DMS153 treated with DMSO at 0.1 percent for 48 hours (cell line): Measurements from ENCODE around the gene FRK.
"Not testable (repeated sequence)": the region's sequence is repeated elsewhere in the genome, so short reads cannot be mapped to it uniquely, and the experiment has no call there.

ENCODE experiments used
- DNase-seq: peaks from one replicate; lab custom pipeline; 2025; ENCODE audit not compliant: unreplicated experiment; lab: John Stamatoyannopoulos, UW

FRK gene

DNA sequence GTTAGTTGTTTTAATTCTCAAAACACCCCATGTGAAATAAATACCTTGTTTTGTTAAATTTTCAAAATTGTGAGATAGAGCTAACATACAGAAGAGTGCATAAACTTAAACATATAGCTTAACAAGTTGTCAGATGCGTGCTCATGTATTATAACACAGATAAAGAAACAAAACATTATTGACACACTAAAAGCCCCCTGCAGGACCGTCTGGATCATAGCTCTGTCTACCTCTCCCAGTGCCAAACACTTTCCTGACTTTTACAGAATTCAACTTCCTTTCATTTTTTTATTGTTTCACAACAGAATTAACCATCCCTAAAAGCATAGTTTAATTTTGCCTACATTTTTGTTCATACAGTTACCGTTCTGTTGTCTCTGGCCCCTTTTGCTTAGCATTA lies 17.8 kb upstream of the FRK start:
- no peak for DNase-seq

DNA sequence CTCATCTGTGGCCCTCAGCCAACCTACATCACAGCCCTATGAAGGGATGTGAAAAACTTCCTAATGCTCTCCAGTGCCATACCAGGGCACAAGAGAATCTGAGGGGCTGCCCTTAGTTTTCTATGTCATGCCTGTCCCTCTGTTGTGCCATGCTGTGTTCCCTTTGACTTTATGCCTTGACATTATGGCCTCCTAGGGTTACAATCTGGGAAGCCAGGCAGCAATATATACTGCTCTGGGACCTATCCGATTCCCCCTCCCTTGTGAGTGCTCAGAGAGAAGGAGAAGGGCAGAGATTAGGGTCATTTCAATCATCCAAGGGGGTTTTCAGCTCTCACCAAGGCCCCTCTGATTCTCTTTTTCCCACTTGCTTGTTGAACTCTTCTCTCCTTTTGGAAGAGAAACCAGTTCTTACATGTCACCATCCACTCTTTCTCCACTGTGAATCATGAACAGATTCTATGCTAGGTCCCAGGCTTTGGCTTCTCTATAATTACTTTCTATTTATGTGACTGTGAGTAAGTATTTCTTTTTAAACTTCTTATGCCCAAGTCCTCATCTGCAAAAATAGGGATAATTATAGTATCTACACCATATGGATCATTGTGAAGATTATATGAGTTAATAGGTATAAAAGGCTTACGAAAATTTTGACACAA lies 14.2 kb upstream of the FRK start:
- DNase-seq: no peak

DNA sequence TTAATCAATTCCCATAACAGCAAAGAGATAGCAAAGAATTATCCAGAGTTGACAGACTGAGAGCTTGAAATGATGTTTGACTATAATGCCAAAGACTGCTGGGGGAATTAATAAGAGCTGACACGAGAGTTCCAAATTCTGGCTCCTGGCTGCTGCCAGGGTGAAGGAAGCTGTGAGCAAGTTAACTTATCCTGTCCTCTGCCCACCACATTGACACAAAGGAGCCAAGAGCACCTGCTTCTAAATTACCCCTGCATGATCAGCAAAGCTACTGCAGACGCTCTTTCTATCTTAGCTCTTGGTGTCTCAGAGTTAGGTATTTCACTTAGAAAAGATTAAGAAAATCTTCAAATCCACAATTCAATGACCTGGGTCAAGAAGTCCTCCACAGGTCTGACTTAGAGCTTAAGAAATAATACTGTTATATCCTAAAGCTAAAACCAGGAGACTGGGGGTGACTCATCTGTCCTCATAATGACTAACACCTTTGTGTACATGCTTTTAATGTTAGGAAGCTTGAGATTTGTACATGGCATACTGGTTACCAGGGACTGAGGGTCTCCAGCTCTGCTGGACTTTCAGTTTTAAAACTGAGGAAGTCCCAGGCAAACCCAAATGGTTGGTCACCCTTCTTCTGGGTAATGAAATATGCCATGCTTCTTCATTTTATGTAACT lies 13.2 kb upstream of the FRK start:
- DNase-seq: no peak

DNA sequence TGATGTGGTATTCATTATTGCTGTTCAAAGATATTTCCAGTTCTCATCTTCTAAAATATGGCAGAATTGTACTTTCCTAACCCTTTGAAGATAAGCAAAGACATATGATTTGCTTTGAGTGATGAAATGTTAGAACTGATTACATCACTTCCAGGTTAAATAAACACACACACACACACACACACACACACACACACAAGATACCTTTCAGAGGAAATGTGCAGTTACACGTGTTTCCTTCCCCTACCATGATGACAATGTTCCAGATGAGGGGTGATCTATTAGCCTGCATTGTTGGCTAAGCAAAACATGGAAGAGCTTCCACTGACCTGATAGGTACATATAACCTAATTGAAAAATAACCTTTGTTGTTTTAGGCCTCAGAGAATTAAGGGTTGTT lies 11.7 kb upstream of the FRK start:
- no peak for DNase-seq

DNA sequence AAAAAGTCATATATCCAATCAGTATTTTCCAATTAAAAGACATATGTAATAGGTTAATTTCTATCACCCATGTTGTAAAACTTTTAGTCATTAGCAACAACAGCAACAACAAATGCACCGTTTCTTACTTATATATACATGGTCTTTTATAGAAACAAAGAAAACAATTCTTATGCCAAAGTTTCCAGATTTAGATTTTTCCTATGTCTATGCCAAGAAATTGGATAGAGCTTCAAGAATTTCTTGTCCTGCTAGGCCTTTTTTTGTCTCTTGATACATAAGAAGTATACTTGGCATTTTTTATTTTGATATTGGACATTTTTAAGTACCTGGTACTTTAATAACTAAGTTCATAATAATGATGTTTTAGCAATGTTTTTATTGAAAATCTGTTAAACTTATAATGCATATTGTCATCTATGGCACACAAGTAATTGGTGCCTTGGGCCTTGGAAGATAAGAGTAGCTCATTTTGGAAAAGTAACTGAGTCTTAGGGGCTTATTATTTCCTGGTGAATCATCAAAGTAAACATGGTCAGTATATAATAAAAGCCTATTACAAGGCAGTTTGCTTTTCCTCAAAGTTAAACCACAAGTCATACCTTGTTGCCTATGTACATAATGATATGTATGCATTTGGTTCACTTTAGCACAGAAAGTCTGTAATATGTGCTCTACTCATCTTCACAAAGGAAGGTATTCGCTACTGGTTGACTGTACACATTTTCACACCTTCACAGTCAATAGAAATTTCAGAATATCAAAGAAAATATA lies 10.1 kb upstream of the FRK start:
- DNase-seq: no peak

DNA sequence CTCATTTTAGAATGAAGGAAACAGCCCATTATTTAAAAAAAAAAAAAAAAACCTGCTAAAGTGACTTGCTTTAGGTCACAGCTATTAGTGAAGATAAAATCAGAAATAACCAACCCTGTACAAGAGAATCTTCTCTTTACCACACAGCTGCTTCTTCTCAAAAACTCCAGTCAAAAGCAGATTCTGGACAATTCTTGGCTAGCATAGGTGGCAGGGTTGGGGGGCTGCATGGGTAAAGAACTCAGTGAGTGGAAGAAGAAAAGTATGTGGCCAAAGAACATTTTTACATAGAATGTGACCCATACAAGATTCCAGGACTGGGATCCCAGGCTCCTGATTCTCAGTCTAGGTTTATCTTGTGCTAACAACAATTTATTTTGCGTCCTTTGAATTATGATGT lies 9.4 kb upstream of the FRK start:
- DNase-seq: no peak

DNA sequence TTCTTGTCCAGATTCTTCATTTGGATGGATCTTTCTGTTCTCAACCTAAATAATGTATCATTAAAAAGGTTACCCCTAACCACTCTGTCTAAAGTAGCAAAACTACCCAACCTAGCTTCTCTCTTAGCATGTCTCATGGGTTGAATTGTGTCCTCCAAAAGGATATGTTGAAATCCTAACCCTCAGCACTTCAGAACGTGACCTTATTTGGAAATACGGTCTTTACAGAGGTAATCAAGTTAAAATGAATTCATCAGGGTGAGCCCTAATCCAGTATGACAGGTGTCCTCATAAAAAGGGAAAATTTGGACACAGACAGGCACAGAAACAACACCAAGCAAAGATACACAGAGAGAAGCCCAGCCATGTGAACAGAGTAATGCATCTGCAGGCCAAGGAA lies 6.1 kb upstream of the FRK start:
- DNase-seq: no peak

DNA sequence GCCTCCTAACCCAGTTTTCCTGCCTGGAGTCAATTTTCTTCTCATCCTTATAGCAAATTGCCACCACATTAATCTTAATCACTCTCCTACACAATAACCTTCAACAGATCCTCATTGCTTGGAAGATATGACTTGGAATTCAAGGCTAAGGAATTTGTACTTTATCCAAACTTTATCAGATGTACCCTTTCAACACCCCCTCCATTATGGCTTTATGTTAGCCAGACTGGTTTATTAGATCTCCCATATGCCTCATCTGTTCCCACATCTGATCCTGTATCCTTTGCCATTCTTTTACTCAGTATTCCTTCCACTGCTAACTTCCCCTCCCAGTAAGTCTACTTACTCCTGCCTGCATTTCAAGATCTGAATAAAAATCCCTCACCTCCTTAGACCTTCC lies 4.0 kb upstream of the FRK start:
- no peak for DNase-seq

DNA sequence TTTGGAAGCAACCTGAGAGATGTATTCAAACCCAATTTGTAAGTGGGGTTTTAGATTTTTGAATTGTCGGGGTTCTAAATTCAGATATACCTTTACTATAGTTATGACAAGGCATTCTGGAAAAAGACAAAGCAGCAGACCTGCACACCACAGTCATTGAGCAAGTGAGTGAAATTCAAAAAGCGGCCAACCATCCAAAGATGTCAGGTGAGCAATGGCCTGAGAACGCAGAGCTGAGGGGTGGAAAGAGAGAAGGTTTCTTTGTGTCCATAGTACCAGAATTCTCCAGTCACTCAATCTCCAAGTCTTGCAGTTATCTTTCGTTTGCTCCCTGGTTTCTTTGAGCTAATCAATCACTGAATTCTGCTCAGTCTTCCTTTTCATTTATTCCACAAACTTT lies 1.8 kb upstream of the FRK start:
- DNase-seq: no peak

DNA sequence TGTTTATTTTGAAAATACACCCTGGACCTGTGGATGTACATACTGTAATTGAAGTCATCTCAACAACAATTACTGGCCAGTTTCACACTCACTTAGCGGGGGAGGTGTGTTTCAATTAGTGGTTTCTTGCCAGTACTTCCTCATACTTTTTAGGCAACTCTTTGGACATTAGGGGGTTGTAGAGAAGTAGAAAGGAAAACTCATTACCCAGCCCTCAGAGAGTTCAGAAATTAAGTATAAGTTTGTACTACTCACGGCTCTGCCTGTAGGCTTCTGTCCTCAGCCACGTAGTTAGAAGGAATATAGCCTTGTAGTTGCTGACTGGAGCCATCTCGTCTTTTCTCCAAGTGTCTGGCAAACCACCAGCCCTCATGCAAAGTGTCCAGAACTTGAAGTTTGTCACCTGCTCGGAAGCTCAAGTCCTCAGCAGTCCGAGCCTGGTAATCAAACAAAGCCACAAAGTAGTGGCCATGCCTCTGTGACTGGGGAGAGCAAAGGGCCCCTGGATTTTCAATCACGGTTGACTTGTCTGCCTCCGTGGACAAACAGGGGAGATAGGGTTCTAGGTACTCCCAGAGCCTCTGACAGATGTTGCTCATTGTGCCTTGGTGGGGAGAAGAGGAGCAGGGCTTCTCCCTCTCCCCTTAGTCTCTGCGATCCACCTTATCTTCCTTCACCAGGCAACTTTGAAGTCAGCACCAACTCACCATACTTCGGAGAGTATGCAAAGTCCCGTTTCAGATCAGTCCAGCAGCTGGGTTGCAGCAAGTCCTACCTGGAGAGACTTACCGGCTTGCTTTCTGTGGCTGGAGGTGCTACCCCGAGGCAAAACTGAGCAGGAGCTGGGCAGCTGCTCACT lies 749 bp downstream of the FRK start:
- no peak for DNase-seq

DNA sequence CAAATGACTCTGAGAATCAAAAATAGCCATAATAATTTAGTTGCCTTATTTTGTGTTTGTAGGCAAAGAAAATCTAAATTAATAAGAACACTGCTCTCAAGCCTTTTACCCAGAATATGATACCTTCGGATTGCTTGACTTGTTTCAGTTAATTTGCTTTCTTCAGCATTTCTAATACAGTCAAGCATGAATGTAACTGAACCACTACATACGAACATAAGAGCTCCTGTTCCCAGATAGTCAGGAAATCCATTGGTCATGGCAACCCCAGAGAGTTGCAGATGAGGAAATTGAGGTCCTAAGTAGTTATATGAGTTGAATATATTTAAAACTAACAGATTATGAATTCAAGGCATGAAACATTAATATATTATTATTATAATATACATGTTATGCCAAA lies 2.9 kb downstream of the FRK start:
- no peak for DNase-seq

DNA sequence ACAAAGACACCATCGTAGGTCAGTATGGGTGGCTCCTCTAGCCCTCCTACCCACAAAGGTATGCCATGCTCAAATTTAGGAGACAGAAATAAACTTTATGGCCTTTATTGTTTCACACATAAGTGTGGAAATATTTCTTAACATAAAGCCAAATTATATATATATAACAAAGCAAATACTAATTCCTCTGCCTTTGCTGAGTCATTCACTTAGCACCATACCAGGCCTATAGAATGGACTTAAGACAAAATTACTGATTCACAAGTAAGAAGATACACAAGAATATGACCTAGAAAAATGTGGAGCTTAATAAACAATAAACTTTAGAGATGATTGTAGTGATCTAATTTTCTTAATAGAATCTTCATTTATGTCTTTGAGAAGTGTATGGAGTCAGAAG lies 5.2 kb downstream of the FRK start:
- DNase-seq: no peak

DNA sequence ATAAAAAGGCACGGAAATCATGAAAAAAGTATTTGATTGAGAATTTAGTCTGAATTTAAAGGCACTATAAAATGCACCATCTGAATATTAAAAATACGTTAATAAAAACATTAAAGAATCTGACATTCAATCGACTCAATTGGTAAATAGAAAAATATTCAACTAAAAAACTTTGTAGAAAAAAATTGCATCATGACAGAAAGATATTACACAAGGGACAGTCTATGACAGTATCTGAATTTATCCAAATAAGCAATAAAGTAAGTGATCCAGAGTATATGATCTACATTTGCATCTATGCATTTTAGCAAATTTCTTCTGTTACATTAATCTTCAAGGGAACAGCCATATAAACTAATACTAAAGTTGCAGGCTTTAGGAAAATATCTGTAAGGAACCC lies 9.4 kb downstream of the FRK start:
- DNase-seq: no peak

DNA sequence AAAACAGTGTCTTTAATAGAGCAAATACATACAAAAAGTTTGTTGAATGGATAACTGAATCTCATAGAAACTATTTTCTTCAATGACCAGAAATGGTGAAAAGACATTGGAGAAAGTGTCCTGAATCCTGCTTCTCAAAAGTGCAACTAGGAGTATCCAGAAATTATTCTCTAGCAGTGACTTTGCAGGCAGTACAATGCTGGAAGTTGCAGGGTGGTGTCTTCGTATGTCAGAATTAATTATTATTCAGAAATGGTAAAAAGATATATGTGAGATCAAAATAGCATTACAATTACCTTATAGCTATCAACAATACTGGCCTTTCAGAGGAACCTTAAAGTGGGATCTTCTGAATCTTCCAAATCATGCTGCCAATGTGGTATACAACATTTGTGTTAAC lies 10.0 kb downstream of the FRK start:
- no peak for DNase-seq

DNA sequence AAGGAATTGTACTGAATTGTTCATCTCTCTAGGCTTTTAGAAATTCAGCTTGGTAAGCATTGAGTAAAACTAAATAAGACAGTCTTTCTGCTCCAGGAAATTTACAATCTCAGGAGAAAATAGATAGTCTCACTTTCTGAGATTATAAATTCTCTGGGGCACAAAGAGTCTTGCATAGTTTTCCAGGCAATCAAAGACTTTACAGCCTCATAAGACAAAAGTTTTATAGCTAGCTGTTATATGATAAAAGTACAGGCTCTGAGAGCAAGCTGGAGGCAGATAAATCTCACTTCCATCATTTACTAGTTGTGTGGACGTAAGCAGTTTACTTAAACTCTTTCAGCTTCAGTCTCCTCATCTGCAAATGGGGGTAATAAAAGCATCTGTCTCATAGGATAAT lies 11.4 kb downstream of the FRK start:
- no peak for DNase-seq

DNA sequence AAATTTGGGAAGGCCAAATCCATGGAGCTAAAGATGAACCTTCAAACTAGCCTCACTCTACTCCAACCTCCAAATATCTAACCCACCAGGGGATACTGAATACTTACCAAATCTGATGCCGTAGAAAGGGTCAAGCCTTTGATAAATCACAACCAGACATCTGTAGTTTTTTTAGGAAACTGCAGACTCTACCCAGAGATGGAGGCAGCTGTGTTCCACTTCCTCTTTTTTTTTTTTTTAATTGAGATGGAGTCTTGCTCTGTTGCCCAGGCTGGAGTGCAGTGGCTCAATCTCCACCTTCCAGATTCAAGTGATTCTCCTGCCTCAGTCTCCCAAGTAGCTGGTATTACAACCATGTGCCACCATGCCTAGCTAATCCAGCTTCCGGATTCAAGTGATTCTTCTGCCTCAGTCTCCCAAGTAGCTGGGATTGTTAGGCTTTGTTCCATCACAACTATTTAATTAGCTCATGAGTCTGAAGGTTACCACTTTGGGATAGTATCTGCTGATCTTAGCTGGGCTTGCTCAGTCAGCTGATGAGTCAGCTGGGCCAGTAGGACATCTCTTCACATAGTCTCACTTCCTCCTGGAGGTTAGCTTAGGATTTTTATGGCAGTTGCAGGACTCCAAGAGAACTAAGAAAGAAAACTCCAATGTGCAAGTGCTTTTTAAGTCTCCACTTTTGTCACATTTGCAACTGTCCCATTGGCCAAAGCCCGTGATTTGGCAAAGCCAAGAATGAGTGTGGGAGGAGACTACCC lies 13.3 kb downstream of the FRK start:
- no peak for DNase-seq

DNA sequence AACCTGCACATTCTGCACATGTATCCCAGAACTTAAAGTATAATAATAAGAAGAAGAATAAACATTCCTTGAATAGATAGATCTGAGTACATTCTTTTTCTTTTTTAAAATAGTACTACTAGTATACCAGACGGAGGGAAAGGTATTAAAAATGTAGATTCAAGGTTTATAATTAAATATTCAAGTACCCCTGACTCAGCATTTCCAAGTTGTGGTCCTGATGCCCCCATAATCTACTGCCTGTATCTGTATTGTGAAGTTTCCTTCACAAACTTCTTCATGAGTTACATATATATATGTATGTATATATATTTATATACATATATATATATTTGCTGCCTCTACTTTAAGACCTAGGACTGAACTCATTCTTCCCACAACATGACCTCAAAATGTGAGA lies 14.0 kb downstream of the FRK start:
- DNase-seq: no peak

DNA sequence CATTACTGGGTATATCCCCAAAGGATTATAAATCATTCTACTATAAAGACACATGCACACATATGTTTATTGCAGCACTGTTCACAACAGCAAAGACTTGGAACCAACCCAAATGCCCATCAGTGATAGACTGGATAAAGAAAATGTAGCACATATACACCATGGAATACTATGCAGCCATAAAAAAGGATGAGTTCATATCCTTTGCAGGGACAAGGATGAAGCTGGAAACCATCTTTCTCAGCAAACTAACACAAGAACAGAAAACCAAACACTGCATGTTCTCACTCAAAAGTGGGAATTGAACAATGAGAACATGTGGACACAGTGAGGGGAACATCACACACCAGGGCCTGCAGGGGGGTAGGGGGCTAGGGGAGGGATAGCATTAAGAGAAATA lies 14.4 kb downstream of the FRK start:
- not testable (repeated sequence) for DNase-seq

DNA sequence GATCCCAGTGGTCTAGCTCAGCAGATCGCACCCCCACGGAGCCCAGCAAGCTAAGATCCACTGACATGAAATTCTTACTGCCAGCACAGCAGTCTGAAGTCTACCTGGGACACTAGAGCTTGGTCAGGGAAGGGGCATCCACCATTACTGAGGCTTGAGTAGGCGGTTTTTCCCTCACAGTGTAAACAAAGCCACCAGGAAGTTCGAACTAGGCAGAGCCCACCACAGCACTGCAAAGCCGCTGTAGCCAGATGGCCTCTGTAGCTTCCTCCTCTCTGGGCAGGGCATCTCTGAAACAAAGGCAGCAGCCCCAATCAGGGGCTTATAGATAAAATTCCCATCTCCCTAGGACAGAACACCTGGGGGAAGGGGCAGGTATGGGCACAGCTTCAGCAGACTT lies 18.8 kb downstream of the FRK start:
- DNase-seq: no peak

DNA sequence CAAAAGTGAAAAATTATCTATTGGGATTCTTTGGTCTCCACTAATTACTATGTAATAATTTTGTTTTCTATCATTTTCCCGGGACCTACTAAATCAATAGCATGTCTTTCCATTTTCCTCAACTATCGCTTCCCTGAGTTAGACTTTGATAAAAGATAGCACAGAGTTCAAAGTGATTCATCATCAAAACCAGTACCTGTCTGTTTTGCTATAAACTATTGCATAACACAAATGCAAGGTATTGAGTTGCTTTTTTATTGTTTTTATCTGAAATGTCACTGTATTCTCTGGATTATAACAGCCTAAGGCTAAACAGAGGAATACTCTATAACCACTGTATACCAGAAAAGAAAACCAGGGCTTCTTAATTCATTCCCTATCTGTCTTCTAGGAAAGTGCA lies 19.7 kb downstream of the FRK start:
- no peak for DNase-seq

DNA sequence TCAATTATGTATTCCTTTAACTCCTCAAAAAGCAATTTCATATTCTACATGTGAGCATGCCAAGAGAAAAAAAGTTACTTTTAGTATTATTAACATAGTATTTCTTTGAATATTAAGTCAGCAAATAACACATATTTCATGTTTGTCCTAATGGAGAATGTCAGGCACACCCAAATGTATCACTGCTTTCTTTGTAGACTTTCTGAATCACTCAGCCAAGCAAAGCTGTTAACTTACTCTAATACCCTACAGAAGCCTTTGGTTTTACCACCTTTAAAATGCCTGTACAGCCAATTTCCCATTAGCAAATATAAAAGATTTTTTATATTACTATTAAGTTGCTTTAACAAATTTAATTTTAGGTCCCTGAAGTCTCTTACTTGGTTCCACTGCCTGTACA lies 23.8 kb downstream of the FRK start:
- DNase-seq: no peak
